DMS79 (cell line): Measurements from ENCODE around the gene CNTNAP2.
A peak's percentile ranks its signal among the peaks of the same experiment; 100 is the strongest.
"Not testable (repeated sequence)": the region's sequence is repeated elsewhere in the genome, so short reads cannot be mapped to it uniquely, and the experiment has no call there.

ENCODE experiments used
- DNase-seq: peaks from one replicate; lab custom pipeline; 2025; lab: John Stamatoyannopoulos, UW

Gene CNTNAP2

GRCh38 chr7:148262721-148263229, 2146.2 kb downstream of the CNTNAP2 start:
- no peak for DNase-seq

GRCh38 chr7:148264933-148265557, 2148.4 kb downstream of the CNTNAP2 start:
- no peak for DNase-seq

- no peak for DNase-seq
Observed at GRCh38 chr7:148265896-148266295, 2149.3 kb downstream of the CNTNAP2 start.

GRCh38 chr7:148266795-148267194, 2150.2 kb downstream of the CNTNAP2 start:
- DNase-seq, result no peak

- no peak for DNase-seq
Observed at GRCh38 chr7:148270576-148270975, 2154.0 kb downstream of the CNTNAP2 start.

- no peak for DNase-seq
Observed at GRCh38 chr7:148274118-148274517, 2157.5 kb downstream of the CNTNAP2 start.

GRCh38 chr7:148275359-148275890, 2158.8 kb downstream of the CNTNAP2 start:
- no peak for DNase-seq

- DNase-seq, result no peak
Observed at GRCh38 chr7:148276314-148277041, 2159.9 kb downstream of the CNTNAP2 start.

GRCh38 chr7:148277042-148277660, 2160.6 kb downstream of the CNTNAP2 start:
- peak; percentile 93 for DNase-seq

GRCh38 chr7:148286150-148286549, 2169.5 kb downstream of the CNTNAP2 start:
- no peak for DNase-seq

GRCh38 chr7:148287538-148287937, 2170.9 kb downstream of the CNTNAP2 start:
- no peak for DNase-seq

GRCh38 chr7:148288592-148289151, 2172.1 kb downstream of the CNTNAP2 start:
- DNase-seq, result no peak

GRCh38 chr7:148289630-148290029, 2173.0 kb downstream of the CNTNAP2 start:
- no peak for DNase-seq

- DNase-seq, result no peak
Observed at GRCh38 chr7:148290538-148290937, 2173.9 kb downstream of the CNTNAP2 start.

GRCh38 chr7:148291799-148292198, 2175.2 kb downstream of the CNTNAP2 start:
- DNase-seq, result no peak

- DNase-seq, result no peak
Observed at GRCh38 chr7:148296994-148297644, 2180.5 kb downstream of the CNTNAP2 start.

- DNase-seq, result not testable (repeated sequence)
Observed at GRCh38 chr7:148298768-148299167, 2182.2 kb downstream of the CNTNAP2 start.

- no peak for DNase-seq
Observed at GRCh38 chr7:148299350-148300276, 2183.0 kb downstream of the CNTNAP2 start.

- DNase-seq, result not testable (repeated sequence)
Observed at GRCh38 chr7:148302436-148302835, 2185.8 kb downstream of the CNTNAP2 start.

- DNase-seq, result peak; percentile 7
Observed at GRCh38 chr7:148303295-148304082, 2186.9 kb downstream of the CNTNAP2 start.
